IPS-18a (cell line): ENCODE data around the gene RNH1.

Experiments used
- H3K27ac ChIP-seq: one replicate; pipeline ENCODE4 v1.5.1; 2013; ENCODE audit warnings: low read length
- H3K27me3 ChIP-seq: one replicate; pipeline ENCODE4 v1.6.1; 2013; ENCODE audit warnings: mild to moderate bottlenecking, low read length; ENCODE audit not compliant: control insufficient read depth, insufficient read depth
- H3K36me3 ChIP-seq: one replicate; pipeline ENCODE4 v1.6.1; 2013; ENCODE audit warnings: low read depth, low read length; ENCODE audit not compliant: control insufficient read depth
- H3K4me1 ChIP-seq: one replicate; pipeline ENCODE4 v1.6.1; 2013; ENCODE audit warnings: low read depth, low read length; ENCODE audit not compliant: control insufficient read depth
- H3K4me3 ChIP-seq: one replicate; pipeline ENCODE4 v1.5.1; 2013; ENCODE audit warnings: low read length
- H3K9ac ChIP-seq: one replicate; pipeline ENCODE4 v1.6.1; 2013; ENCODE audit warnings: mild to moderate bottlenecking, low read length, moderate library complexity
- H3K9me3 ChIP-seq: one replicate; pipeline ENCODE4 v1.6.1; 2013; ENCODE audit warnings: low read depth, low read length; ENCODE audit not compliant: control insufficient read depth

The RNH1 gene

DNA sequence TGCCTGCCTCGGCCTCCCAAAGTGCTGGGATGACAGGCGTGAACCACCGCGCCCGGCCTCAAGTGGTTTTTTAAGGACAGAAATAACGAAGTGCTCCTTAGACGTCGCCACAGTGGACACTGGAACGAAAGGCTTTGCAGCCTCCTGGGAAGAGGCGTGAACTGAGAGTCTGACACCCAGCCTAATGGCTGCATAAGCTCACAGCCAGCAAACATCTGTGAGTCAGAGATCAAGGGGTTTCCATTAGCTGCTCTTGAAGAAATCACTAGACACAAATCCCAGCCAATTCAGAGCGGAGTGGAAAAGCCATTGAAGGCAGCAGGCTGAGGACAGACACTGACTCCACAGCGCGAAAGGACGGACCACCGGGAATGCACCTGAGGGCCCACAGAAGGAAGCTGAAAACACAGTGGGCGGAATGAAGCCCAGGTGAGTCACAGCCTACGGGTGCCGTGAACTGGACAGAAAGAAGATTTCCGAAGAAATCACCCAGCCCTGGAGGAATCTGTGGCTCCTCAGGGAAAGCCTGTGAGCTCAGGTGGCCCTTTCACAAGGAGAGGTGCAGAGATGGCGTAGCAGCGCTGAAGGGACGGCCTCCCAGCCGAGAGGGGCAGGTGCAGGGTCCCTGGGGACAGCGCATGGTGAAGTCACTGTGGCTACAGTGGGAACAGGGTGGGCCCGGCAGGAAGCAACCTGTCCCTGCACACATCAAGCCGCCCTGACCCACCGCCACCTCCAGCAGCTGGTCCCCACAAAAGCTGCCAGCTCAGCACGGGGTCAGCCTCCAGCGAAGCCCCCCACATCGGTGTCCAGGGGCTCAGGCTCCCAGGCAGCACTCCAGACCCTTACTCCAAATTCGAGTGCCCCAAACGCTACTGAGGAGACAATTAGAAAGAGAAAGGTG, 41.9 kb upstream of the RNH1 start:
- H3K36me3 ChIP-seq: no peaks in the 10 kb centered on the region
- H3K27ac ChIP-seq: no peak overlapping the region
- H3K9me3 ChIP-seq: no peaks in the 10 kb centered on the region
- H3K9ac ChIP-seq: no peak overlapping the region
- no peak overlapping the region for H3K4me3 ChIP-seq
- H3K27me3 ChIP-seq: no peaks in the 10 kb centered on the region
- H3K4me1 ChIP-seq: no peaks in the 10 kb centered on the region

DNA sequence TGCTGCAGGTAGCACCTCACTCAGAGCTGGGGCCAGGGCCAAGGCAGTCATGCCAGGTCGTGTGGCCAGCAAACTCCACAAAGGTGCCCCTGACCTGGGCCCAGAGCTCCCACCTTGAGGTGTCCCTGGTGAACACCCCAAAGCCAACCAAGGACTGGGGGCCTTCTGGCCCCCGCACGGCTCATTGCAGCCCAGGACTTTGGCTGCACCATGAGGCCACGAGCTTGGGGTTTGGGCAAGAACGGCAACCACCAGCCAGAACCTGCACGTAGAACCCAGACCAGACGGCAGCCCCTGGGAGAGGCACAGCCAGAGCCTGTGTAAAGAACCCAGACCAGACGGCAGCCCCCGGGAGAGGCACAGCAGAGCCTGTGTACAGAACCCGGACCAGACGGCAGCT, 38.1 kb upstream of the RNH1 start:
- Histone ChIP-seq H3K4me3 (no peak overlapping the region), H3K9ac (no peak overlapping the region), H3K9me3 (no peaks in the 10 kb centered on the region), H3K27ac (no peak overlapping the region), H3K36me3 (no peaks in the 10 kb centered on the region), H3K4me1 (no peaks in the 10 kb centered on the region), H3K27me3 (no peaks in the 10 kb centered on the region)

DNA sequence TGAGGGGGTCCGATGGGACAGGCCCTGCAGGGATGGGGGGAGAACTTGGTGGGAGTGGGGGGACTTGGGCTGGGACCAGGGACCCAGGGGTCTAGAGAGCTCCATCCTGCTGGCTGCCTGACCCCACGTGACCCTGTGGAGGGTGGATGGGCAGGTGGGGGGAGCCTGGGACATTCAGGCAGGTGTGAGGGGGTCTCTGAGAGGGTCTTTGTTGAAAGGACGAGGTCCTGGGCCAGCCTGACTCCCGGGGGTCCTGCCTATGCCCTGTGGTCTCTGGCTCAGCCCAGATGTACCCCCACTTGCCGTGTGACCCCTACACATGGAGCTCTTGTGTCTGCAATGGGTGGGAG, 37.8 kb upstream of the RNH1 start:
- Histone ChIP-seq H3K27ac (no peak overlapping the region), H3K9me3 (no peaks in the 10 kb centered on the region), H3K9ac (no peak overlapping the region), H3K4me1 (no peaks in the 10 kb centered on the region), H3K27me3 (no peaks in the 10 kb centered on the region), H3K36me3 (no peaks in the 10 kb centered on the region), H3K4me3 (no peak overlapping the region)

DNA sequence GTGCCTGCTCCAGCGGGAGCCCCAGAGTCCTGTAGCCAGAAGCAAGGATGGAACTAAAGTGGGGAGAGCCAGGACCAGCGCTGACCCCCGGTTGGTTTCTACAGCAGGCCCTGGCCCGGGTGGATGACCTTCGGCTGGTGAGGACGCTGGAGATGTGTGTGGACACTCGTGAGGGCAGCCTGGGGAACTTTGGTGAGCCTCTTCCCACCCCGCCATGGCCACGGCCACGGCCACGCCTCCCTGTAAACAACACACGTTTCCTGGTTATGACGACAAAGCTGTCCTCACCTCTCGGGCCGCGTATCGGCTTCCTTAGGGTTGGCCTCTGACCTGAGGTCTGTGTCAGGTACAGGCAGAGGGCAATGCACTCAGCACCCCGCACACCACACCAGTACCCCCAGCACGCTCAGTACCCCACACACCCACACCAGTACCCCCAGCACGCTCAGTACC, 34.4 kb upstream of the RNH1 start:
- H3K4me3 ChIP-seq: no peak overlapping the region
- no peak overlapping the region for H3K27ac ChIP-seq
- H3K9me3 ChIP-seq: no peaks in the 10 kb centered on the region
- no peaks in the 10 kb centered on the region for H3K36me3 ChIP-seq
- H3K27me3 ChIP-seq: peaks cover 22% of the 10 kb centered on the region
- H3K4me1 ChIP-seq: no peaks in the 10 kb centered on the region
- no peak overlapping the region for H3K9ac ChIP-seq

DNA sequence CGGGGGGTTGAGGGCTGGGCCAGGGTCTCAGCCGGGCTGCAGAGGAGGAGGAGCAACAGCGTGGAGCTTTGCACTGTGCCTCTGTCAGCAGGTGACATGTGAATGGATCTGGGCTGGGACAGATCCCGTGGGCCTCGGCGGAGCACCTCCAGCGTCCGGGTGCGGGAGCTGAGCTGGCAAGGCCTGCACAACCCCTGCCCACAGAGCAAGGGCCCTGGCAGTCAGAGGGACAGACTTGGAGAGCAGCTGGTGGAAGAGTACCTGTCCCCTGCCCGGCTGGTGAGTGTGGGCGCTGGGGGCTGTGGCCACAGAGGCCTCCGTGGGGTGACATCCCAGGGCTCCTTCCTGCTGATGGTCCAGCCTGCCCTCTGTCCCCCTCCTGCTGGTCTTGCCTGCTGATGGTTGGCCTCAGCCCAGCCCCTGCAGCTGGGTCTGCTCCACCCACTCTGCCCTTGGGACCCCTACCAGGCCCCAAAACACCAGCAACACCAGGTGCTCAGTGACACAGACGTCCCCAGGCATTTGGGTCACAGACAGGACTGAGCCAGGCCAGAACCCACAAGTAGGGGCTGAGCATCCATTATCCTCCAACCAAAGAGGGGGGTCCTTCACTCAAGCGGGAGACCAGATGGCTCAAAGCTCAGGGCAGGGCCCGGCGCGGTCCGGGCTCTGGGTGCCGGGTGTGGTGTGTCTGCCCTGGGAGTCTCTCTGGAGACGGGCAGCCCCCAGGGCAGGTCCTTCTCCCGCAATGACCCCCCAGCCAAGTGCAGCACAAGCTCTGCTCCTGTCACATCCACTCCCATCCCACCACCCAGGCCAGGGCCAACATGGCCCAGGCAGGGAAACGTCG, 33.8 kb upstream of the RNH1 start:
- H3K4me3 ChIP-seq: no peak overlapping the region
- no peak overlapping the region for H3K27ac ChIP-seq
- H3K9ac ChIP-seq: no peak overlapping the region
- H3K27me3 ChIP-seq: peaks cover 28% of the 10 kb centered on the region
- no peaks in the 10 kb centered on the region for H3K4me1 ChIP-seq
- no peaks in the 10 kb centered on the region for H3K36me3 ChIP-seq
- H3K9me3 ChIP-seq: no peaks in the 10 kb centered on the region

DNA sequence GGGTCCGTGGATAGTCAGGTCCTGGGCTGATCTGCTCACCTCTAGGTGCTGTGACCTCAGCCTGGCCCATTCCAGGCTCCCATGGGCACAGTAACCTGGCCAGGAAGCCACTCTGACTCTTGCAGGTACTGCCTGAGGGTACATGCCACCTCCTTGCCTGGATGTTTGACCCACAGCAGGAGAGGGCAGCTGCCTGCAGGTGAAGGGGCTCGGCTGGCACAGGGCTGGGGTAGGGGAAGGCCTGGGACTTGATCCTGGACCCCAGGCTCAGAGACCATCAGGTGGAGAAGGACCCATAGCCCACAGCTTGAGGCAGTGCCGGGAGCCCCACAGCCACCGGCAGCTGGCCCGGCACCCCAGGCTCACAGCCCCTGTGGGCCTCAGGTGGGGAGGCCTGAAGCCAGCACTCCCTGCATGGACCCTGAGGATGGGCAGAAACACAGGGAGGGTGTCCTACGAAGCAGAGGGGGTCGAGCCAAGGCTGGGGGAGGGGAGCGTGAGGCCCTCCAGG, 33.0 kb upstream of the RNH1 start:
- Histone ChIP-seq H3K9me3 (no peaks in the 10 kb centered on the region), H3K4me1 (no peaks in the 10 kb centered on the region)

DNA sequence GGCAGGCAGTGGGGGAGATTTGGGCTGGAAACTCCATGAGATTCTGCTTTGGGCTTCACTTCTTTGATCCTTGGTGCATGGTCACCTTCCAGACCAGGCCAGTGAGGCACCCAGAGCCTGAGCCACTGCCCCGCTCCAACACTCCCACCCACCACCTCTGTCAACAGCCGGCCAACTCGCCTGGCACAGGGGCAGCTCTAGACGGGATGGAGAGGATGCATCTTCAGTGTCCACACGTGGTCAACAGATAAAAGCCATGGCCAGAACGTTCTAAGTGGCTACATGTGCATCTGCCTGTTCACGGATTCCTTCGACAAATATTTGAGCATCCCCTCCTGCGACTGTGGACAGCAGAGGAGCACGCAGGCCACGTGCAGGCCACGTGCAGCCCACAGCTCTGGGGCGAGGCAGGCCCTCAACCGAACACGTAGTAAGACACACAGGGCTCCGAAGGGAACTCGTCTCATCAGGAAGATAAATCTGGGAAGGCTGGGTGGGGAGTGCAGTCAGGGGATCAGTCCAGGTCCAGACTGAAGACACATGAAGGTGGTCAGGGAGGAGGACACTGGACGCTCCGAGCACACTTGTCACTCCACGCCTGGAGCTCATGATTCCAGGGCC, 31.5 kb upstream of the RNH1 start:
- no peak overlapping the region for H3K9ac ChIP-seq
- H3K4me1 ChIP-seq: no peaks in the 10 kb centered on the region
- H3K36me3 ChIP-seq: no peaks in the 10 kb centered on the region
- H3K27me3 ChIP-seq: peaks cover 28% of the 10 kb centered on the region
- no peaks in the 10 kb centered on the region for H3K9me3 ChIP-seq
- no peak overlapping the region for H3K4me3 ChIP-seq
- H3K27ac ChIP-seq: no peak overlapping the region

More for the DNA sequence above, 33.0 kb upstream of the RNH1 start:
- Histone ChIP-seq H3K9ac (no peak overlapping the region), H3K36me3 (no peaks in the 10 kb centered on the region), H3K4me3 (no peak overlapping the region), H3K27ac (no peak overlapping the region), H3K27me3 (peaks cover 28% of the 10 kb centered on the region)

DNA sequence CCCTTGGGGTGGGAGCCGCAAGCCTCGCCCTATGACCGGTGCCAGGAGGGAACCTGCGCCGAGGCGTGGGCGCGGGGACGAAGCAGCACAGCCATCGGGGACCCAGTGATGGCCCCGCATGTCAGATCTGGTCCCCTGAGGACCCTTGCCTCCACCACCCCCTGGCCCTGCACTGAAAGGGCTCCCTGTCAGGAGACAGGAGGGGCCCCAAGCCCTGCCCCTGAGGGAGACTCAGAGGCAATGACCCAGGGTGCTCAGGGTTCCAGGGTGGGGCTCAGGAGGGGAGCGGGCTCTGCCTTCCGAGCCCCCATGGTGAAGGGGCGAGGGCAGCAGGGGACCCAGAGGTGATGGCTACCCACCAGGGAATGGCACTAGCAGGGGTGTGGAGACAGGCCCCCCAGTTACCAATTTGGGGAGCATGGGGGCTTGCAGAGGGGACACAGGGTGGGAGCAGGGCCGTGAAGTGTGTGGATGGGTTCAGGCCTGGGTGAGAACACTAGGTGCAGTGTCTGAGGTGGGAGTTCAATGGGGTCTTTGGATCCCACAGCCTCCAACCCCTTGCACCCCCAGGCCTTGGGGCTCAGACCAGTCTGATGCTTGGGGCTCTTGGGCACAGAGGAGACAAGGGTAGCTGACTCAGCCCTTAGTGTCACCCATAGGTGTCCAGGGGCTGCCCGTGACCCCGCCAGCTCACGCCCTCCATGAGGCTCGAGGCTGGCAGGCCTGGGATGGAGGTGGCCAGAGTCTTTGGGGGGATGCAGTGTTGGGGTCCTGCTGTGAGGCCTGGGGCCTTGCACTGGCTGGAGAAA, 30.8 kb upstream of the RNH1 start:
- no peak overlapping the region for H3K27ac ChIP-seq
- H3K27me3 ChIP-seq: peaks cover 28% of the 10 kb centered on the region
- no peaks in the 10 kb centered on the region for H3K36me3 ChIP-seq
- peak overlapping the region; percentile 28 for H3K4me3 ChIP-seq
- no peaks in the 10 kb centered on the region for H3K9me3 ChIP-seq
- H3K4me1 ChIP-seq: no peaks in the 10 kb centered on the region
- H3K9ac ChIP-seq: no peak overlapping the region

DNA sequence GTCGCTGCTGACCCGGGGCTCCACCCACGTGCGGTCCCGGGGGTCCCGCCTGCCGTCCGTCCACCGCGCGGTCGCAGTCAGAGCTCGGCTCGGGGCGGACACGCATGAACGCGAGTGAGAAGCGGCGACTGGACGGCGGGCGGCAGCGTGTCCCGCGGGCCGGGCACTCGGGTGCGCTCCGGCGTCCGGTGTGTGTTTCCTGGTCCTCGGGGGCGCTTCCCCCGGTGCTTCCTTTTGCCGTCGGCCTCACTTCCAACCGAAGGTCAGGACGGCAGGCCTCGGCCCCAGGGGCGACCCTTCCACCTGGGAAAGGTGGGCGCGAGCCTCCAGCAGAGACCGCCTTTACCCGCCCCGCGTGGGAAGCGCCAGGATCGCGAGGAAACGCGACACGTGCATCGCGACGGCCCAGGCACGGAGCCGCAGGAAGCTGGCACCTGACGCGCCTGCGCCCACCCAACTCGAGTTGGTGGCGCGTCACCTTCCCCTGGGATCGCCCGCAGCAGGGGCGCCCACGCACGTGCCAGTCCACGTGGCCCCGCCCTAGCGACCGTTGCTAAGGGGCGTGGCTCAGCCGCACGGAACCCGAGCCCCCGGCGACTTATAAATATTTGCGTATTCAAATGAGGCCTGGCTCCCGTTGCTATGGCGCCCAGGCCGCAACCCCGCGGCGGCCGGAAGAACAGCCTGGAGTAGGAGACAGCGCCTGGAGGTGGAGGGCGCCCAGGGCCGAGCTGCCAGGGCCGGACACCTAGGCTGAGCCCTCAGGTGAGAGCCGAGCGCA, 30.0 kb upstream of the RNH1 start, which contains the start of gene LRRC56:
LRRC56 (plus strand) TSS at position 687 of the 781 bp plus-strand sequence. CDS start 3,158 bp downstream, outside the sequence.
- Histone ChIP-seq H3K4me3 (peak within 1 kb of the TSS; percentile 62), H3K36me3 (no peaks in the 10 kb centered on the region), H3K27me3 (peaks cover 28% of the 10 kb centered on the region), H3K27ac (no peak within 1 kb of the TSS), H3K9ac (no peak within 1 kb of the TSS), H3K4me1 (no peaks in the 10 kb centered on the region), H3K9me3 (no peaks in the 10 kb centered on the region)
